CD1c-positive myeloid dendritic cell (primary cell): ENCODE data around the gene LIMS1.
A peak's percentile ranks its signal among the peaks of the same experiment; 100 is the strongest.
"Not testable (repeated sequence)": the region's sequence is repeated elsewhere in the genome, so short reads cannot be mapped to it uniquely, and the experiment has no call there.

ENCODE experiments used
- DNase-seq: peaks from one replicate; pipeline ENCODE4 v3.0.0-alpha.2; 2016; ENCODE audit errors: extremely low spot score

LIMS1 gene

GRCh38 chr2:108586631-108587030 lies 52.4 kb downstream of the LIMS1 start:
- DNase-seq: peak; percentile 21

GRCh38 chr2:108587621-108588020 lies 53.4 kb downstream of the LIMS1 start:
- DNase-seq: peak; percentile 53

- DNase-seq: peak; percentile 91
Observed at GRCh38 chr2:108588070-108588668, 53.9 kb downstream of the LIMS1 start.

- DNase-seq: peak; percentile 22
Observed at GRCh38 chr2:108589372-108589771, 55.1 kb downstream of the LIMS1 start.

- DNase-seq: peak; percentile 63
Observed at GRCh38 chr2:108589781-108590180, 55.5 kb downstream of the LIMS1 start.

GRCh38 chr2:108591163-108591562 lies 56.9 kb downstream of the LIMS1 start:
- DNase-seq: peak; percentile 96

GRCh38 chr2:108593547-108594098 lies 59.4 kb downstream of the LIMS1 start:
- DNase-seq: no peak

- DNase-seq: peak; percentile 94
Observed at GRCh38 chr2:108594132-108594981, 60.1 kb downstream of the LIMS1 start.

- peak; percentile 77 for DNase-seq
Observed at GRCh38 chr2:108594982-108595464, 60.8 kb downstream of the LIMS1 start.

GRCh38 chr2:108595771-108596170 lies 61.5 kb downstream of the LIMS1 start:
- not testable (repeated sequence) for DNase-seq

- DNase-seq: peak; percentile 44
Observed at GRCh38 chr2:108597105-108597744, 63.0 kb downstream of the LIMS1 start.

- DNase-seq: not testable (repeated sequence)
Observed at GRCh38 chr2:108601199-108601598, 66.9 kb downstream of the LIMS1 start.

- DNase-seq: no peak
Observed at GRCh38 chr2:108602422-108602821, 68.2 kb downstream of the LIMS1 start.

- DNase-seq: peak; percentile 5
Observed at GRCh38 chr2:108604196-108604595, 69.9 kb downstream of the LIMS1 start.

- DNase-seq: no peak
Observed at GRCh38 chr2:108605947-108606346, 71.7 kb downstream of the LIMS1 start.

- peak; percentile 59 for DNase-seq
Observed at GRCh38 chr2:108607706-108608301, 73.5 kb downstream of the LIMS1 start.

GRCh38 chr2:108611021-108611420 lies 76.8 kb downstream of the LIMS1 start:
- no peak for DNase-seq

- DNase-seq: peak; percentile 97
Observed at GRCh38 chr2:108612153-108612513, 77.9 kb downstream of the LIMS1 start.

GRCh38 chr2:108612514-108613183 lies 78.4 kb downstream of the LIMS1 start:
- no peak for DNase-seq

GRCh38 chr2:108613261-108614042 lies 79.2 kb downstream of the LIMS1 start:
- no peak for DNase-seq
